Stomach (tissue), 9 donors: ENCODE results near the gene OAS3. TPM values are rescaled to one million over a fixed set of nuclear protein-coding genes. Genes with fewer than 3 reads are reported as not detected.

Experiments
- DNase-seq, 2 donors: peaks; one replicate each; pipeline versions ENCODE4 v3.0.0 to v3.0.0-alpha.2; 2013 to 2019
- H3K27ac ChIP-seq, 5 donors: fragments of 200-600 bp in 4 of 5; sonication (generic) in 4 of 5; one replicate each; pipeline ENCODE4 v1.5.1; 2013 to 2019; ENCODE audit warnings: mild to moderate bottlenecking in 1 of 5, moderate library complexity in 1 of 5
- H3K27me3 ChIP-seq, 3 donors: fragments of 200-600 bp; sonication (generic); one replicate each; pipeline ENCODE4 v1.5.1; 2017 to 2019; ENCODE audit warnings: mixed run types in 1 of 3
- H3K36me3 ChIP-seq, 4 donors: fragments of 200-600 bp; sonication (generic); 1 replicate in 3 of 4; 2 replicates in 1 of 4; pipeline ENCODE4 v1.5.1; 2016 to 2019
- H3K4me1 ChIP-seq, 4 donors: fragments of 200-600 bp; sonication (generic); one replicate each; pipeline ENCODE4 v1.5.1; 2016 to 2019
- H3K4me3 ChIP-seq, 4 donors: fragments of 200-600 bp; sonication (generic) in 3 of 4; one replicate each; pipeline ENCODE4 v1.5.1; 2016 to 2019; ENCODE audit warnings: mild to moderate bottlenecking in 1 of 4
- H3K9me3 ChIP-seq, 4 donors: fragments of 200-600 bp; sonication (generic); one replicate each; pipeline ENCODE4 v1.5.1; 2016 to 2019
- CTCF ChIP-seq, 7 experiments: fragments of 450-650 bp in 4 of 7; fragments of 200-600 bp in 3 of 7; sonication (generic) in 3 of 7; IDR thresholded peaks; one replicate each; pipeline ENCODE4 v1.5.1; 2016 to 2019; ENCODE audit warnings: antibody characterized with exemption in 7 of 7, control low read depth in 2 of 7, mild to moderate bottlenecking in 1 of 7
- EP300 ChIP-seq: sonication (generic); formaldehyde crosslinking; IDR thresholded peaks from one replicate; pipeline ENCODE4 v1.6.1; 2017; ENCODE audit warnings: antibody characterized with exemption
- POLR2A ChIP-seq, 4 donors: fragments of 450-650 bp; IDR thresholded peaks; one replicate each; pipeline ENCODE4 v1.6.1; 2016; ENCODE audit warnings: antibody characterized with exemption in 4 of 4, control low read depth in 2 of 4, mild to moderate bottlenecking in 1 of 4, moderate library complexity in 1 of 4
- POLR2AphosphoS5 ChIP-seq, 3 donors: sonication (generic); formaldehyde crosslinking; IDR thresholded peaks; one replicate each; pipeline ENCODE4 v1.6.1; 2016; ENCODE audit warnings: antibody characterized with exemption in 3 of 3
- WGBS, 5 donors: extraction: QIAGEN DNeasy Blood & Tissue Kit in 3 of 5; methylation state at CpG; one replicate each; pipeline versions ENCODE4 v1.1.5 to v1.1.7; 2013 to 2018; 5-methylcytosine and 5-hydroxymethylcytosine counted together
- intact Hi-C: fragments of 100-400 bp; cut with DNase I; formaldehyde crosslinking; loops from one replicate; pipeline ENCODE4 v1.15.1; 2023; ENCODE audit warnings: low total_unique reads
- polyA plus RNA-seq, 3 donors: library from polyadenylated mRNA; stranded (reverse); fragments of 200-250 nt; gene quantifications; one replicate each; pipeline ENCODE4 v1.2.3, GENCODE V29; 2013
- total RNA-seq, 5 donors: library from RNA; depleted of rRNA; stranded (reverse); fragments of >200 nt; gene quantifications; one replicate each; pipeline versions ENCODE4 v1.1.0 to v1.2.3, GENCODE V29; 2014 to 2016
- donor health status: healthy with polysubstance abuse.
- donor health status: Bipolar disorder and iron deficiency.
- donor health status: healthy.

Gene OAS3
- total and polyA plus RNA-seq, 8 donors: 5.7 to 208 (median 9.8) TPM

DNA sequence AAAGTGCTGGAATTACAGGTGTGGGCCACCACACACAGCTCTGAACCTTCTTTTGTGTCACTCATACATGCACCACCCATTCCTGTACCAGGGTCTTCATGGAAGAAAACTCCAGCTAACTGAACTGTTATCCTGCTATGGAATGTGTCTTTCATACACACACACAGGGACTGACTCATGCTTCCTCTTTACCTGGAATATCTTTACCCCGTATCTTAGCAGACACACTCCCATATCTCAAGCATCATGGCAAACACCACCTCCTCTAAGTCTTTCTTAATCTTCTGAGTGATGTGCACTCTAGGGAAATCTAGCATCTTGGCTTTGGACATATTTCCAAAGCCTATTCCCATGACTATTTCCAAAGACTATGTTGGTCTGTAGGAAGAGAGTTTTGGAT lies 83.2 kb downstream of the OAS3 start:
- Histone ChIP-seq H3K27ac (no peak overlapping the region), H3K4me3 (no peak overlapping the region), H3K4me1 (no peaks in the 10 kb centered on the region), H3K9me3 (no peaks in the 10 kb centered on the region), H3K36me3 (no peaks in the 10 kb centered on the region), H3K27me3 (no peaks in the 10 kb centered on the region)
- intact Hi-C loops: loop anchor here (10.0 kb wide), 1 partner anchor 127 kb away; no protein-coding TSS in a partner anchor
- WGBS, 5 donors: 53 to 84% (median 71%) methylated on average over 1 of the region's 1 CpG
- no peak for DNase-seq
- TF ChIP-seq POLR2A (IDR thresholded peaks at IDR 0.05): no peak
- no peak for TF ChIP-seq CTCF (IDR thresholded peaks at IDR 0.05)
- TF ChIP-seq EP300: no peak
- no peak for TF ChIP-seq POLR2AphosphoS5 (IDR thresholded peaks at IDR 0.05)

Other genes starting within 250 kb of the OAS3 start
- gene RPH3A, start 146.7 kb upstream of the OAS3 start, total RNA-seq: not detected
- gene RPH3A, start 146.7 kb upstream of the OAS3 start, polyA plus RNA-seq: not detected
- gene OAS1, start 31.5 kb upstream of the OAS3 start, total RNA-seq: 10 to 100 TPM; 11.6 to 48.1 (median 14.1) TPM
- gene OAS1, start 31.5 kb upstream of the OAS3 start, polyA plus RNA-seq: 100 to 1,000 TPM in 1 of 3 donors, 10 to 100 TPM in 2; 20.0 to 114 (median 26.2) TPM
- gene OAS2, start 40.0 kb downstream of the OAS3 start, total RNA-seq: 10 to 100 TPM in 4 of 5 donors, not detected in 1; 11.4 to 25.1 (median 19.0) TPM
- 10 to 100 TPM in 2 of 3 donors, 1 to 10 TPM in 1; 8.5 to 11.8 (median 10.9) TPM for gene OAS2, start 40.0 kb downstream of the OAS3 start, polyA plus RNA-seq
- 1 to 10 TPM in 4 of 5 donors, under 1 TPM in 1; 0.43 to 6.2 (median 2.7) TPM for gene DTX1, start 118.3 kb downstream of the OAS3 start, total RNA-seq
- 1 to 10 TPM; 1.0 to 1.5 (median 1.1) TPM for gene DTX1, start 118.3 kb downstream of the OAS3 start, polyA plus RNA-seq
- gene RASAL1, start 197.3 kb downstream of the OAS3 start, total RNA-seq: 10 to 100 TPM in 3 of 5 donors, 1 to 10 TPM in 2; 8.8 to 62.0 (median 47.3) TPM
- gene RASAL1, start 197.3 kb downstream of the OAS3 start, polyA plus RNA-seq: 10 to 100 TPM in 2 of 3 donors, 1 to 10 TPM in 1; 3.0 to 28.9 (median 18.8) TPM
- 1 to 10 TPM in 1 of 5 donors, not detected in 4; 5.7 TPM for gene CFAP73, start 211.2 kb downstream of the OAS3 start, total RNA-seq
- gene CFAP73, start 211.2 kb downstream of the OAS3 start, polyA plus RNA-seq: 1 to 10 TPM in 1 of 3 donors, under 1 TPM in 2; 0.44 to 2.6 (median 0.70) TPM
- 100 to 1,000 TPM in 1 of 5 donors, 10 to 100 TPM in 4; 14.6 to 167 (median 41.7) TPM for gene DDX54, start 247.0 kb downstream of the OAS3 start, total RNA-seq
- gene DDX54, start 247.0 kb downstream of the OAS3 start, polyA plus RNA-seq: 10 to 100 TPM; 28.5 to 64.6 (median 34.1) TPM
- gene RITA1, start 247.2 kb downstream of the OAS3 start, total RNA-seq: 10 to 100 TPM in 2 of 5 donors, 1 to 10 TPM in 3; 4.1 to 19.2 (median 5.0) TPM
- gene RITA1, start 247.2 kb downstream of the OAS3 start, polyA plus RNA-seq: 10 to 100 TPM in 2 of 3 donors, 1 to 10 TPM in 1; 8.4 to 14.3 (median 11.5) TPM